K562 (cell line): ENCODE data around the gene SMAD3. TPM values are rescaled to one million over a fixed set of nuclear protein-coding genes. Genes with fewer than 3 reads are reported as not detected.

ENCODE experiments used
- AFF4 ChIP-seq: sonication (generic); formaldehyde crosslinking; IDR thresholded peaks from 2 replicates; pipeline ENCODE4 v1.8.0; 2023; ENCODE audit warnings: mild to moderate bottlenecking, missing genetic modification reagents
- CBX1 ChIP-seq: sonication (generic); IDR thresholded peaks from 2 replicates; pipeline ENCODE4 v1.6.1; 2016; ENCODE audit warnings: antibody characterized with exemption, low read depth, mild to moderate bottlenecking
- CEBPG ChIP-seq, 3 experiments: fragments of 200-800 bp in 1 of 3; sonication (Bioruptor generic) in 1 of 3; sonication (generic) in 1 of 3; formaldehyde crosslinking in 1 of 3; IDR thresholded peaks in 2 of 3; conservative IDR thresholded peaks in 1 of 3; 2 replicates each; pipeline versions ENCODE4 v1.6.1 to v1.8.0; 2016 to 2022; ENCODE audit warnings: missing compliant biosample characterization in 2 of 3, missing genetic modification characterization in 2 of 3, mild to moderate bottlenecking in 1 of 3, missing genetic modification reagents in 1 of 3
- CSDE1 ChIP-seq, 2 experiments: fragments of 450-650 bp; IDR thresholded peaks; 2 replicates each; pipeline ENCODE4 v1.6.1; 2016; ENCODE audit warnings: mild to moderate bottlenecking in 1 of 2
- FOSL1 ChIP-seq: fragments of 200-800 bp; sonication (Bioruptor generic); conservative IDR thresholded peaks from 2 replicates; pipeline ENCODE4 v1.6.1; 2016; ENCODE audit warnings: missing genetic modification characterization, missing compliant biosample characterization
- FOXJ3 ChIP-seq: sonication (generic); formaldehyde crosslinking; IDR thresholded peaks from 2 replicates; pipeline ENCODE4 v1.4.0; 2020; ENCODE audit warnings: mild to moderate bottlenecking, missing genetic modification reagents
- FOXP4 ChIP-seq: sonication (generic); formaldehyde crosslinking; IDR thresholded peaks from 2 replicates; pipeline ENCODE4 v1.8.0; 2022; ENCODE audit warnings: mild to moderate bottlenecking, missing genetic modification reagents, borderline replicate concordance
- JUND ChIP-seq, 2 experiments: IDR thresholded peaks; 2 replicates in 1 of 2; 3 replicates in 1 of 2; pipeline ENCODE4 v1.6.1; 2011; ENCODE audit warnings: borderline replicate concordance in 2 of 2, low read depth in 2 of 2, low read length in 2 of 2, improper control_type of control experiment in 1 of 2, missing biosample characterization in 1 of 2, missing genetic modification characterization in 1 of 2, missing genetic modification reagents in 1 of 2
- NRF1 ChIP-seq, 2 experiments: fragments of 450-650 bp; IDR thresholded peaks in 1 of 2; conservative IDR thresholded peaks in 1 of 2; 2 replicates each; pipeline ENCODE4 v1.6.1; 2014; ENCODE audit warnings: mild to moderate bottlenecking in 2 of 2
- TEAD4 ChIP-seq, 2 experiments: sonication (generic) in 1 of 2; formaldehyde crosslinking in 1 of 2; IDR thresholded peaks; 2 replicates each; pipeline versions ENCODE4 v1.6.1 to v1.8.0; 2012 to 2022; ENCODE audit warnings: borderline replicate concordance in 1 of 2, inconsistent platforms in 1 of 2, low read length in 1 of 2, mild to moderate bottlenecking in 1 of 2, missing genetic modification reagents in 1 of 2
- ZMIZ1 ChIP-seq, 2 experiments: fragments of 150-350 bp in 1 of 2; IDR thresholded peaks; 2 replicates each; pipeline ENCODE4 v1.6.1; 2012 to 2016; ENCODE audit warnings: low read depth in 2 of 2, low read length in 2 of 2, mild to moderate bottlenecking in 1 of 2, moderate library complexity in 1 of 2
- ZNF766 ChIP-seq: fragments of 200-800 bp; sonication (Bioruptor generic); conservative IDR thresholded peaks from 2 replicates; pipeline ENCODE4 v1.6.1; 2016; ENCODE audit warnings: missing genetic modification characterization, missing compliant biosample characterization
- polyA plus RNA-seq, 8 experiments: library from polyadenylated mRNA; depleted of rRNA in 4 of 8; stranded (reverse) in 5 of 8; unstranded in 3 of 8; fragments of >200 nt; fragmentation: Nextera tagmentation in 2 of 8; fragmentation: Illumina TruSeq in 1 of 8; extraction: Ambion mirVana in 2 of 8; extraction: Trizol in 1 of 8; gene quantifications; 2 replicates each; pipeline versions ENCODE4 v1.2.1 to v1.2.3, GENCODE V29; 2011 to 2014; ENCODE audit warnings: inconsistent platforms in 1 of 8, missing spikeins in 1 of 8
- total RNA-seq, 7 experiments: library from RNA; depleted of rRNA in 6 of 7; stranded (reverse); fragments of >200 nt in 6 of 7; fragmentation: Illumina TruSeq in 2 of 7; extraction: Trizol in 2 of 7; gene quantifications; 2 replicates each; pipeline versions ENCODE4 v1.2.1 to v1.2.3, GENCODE V29; 2011 to 2021; ENCODE audit warnings: low replicate concordance in 1 of 7

SMAD3 gene
- total and polyA plus RNA-seq, 9 of the 15 experiments (the other 6 are each of a cell fraction or from before 2014, with no cell fraction given) = 4.3 to 39.2 (median 11.1) TPM

- TF ChIP-seq TEAD4 (IDR thresholded peaks at IDR 0.05; ENCODE audit: low read length) = peak; percentile 66; the same call in 1 of the 2 replicates
- TF ChIP-seq TEAD4 (CRISPR knock-in tag; IDR thresholded peaks at IDR 0.05; ENCODE audit: borderline replicate concordance) = no peak
- TF ChIP-seq JUND (IDR thresholded peaks at IDR 0.05; ENCODE audit: borderline replicate concordance, low read depth, low read length) = peak; percentile 59; the same call in 1 of the 2 replicates
- TF ChIP-seq JUND (tag; IDR thresholded peaks at IDR 0.05; ENCODE audit: borderline replicate concordance, low read depth, low read length) = no peak
- no peak for TF ChIP-seq CEBPG (CRISPR knock-in tag; IDR thresholded peaks at IDR 0.05)
- 0 out of 4 replicates have a peak, but pooled peaks of 1 of the 2 experiments have one; percentile 13 for TF ChIP-seq CEBPG (tag; conservative IDR thresholded peaks at IDR 0.05 in 1 of 2, IDR thresholded peaks at IDR 0.05 in 1 of 2)
- TF ChIP-seq FOSL1 = peak; percentile 91
- no peak for TF ChIP-seq FOXJ3 (CRISPR knock-in tag)
- TF ChIP-seq ZMIZ1 (IDR thresholded peaks at IDR 0.05; ENCODE audit: low read depth in 2 of 2, low read length in 2 of 2) = no peak
- TF ChIP-seq NRF1 (conservative IDR thresholded peaks at IDR 0.05 in 1 of 2, IDR thresholded peaks at IDR 0.05 in 1 of 2) = peak in 1 of 2 experiments; percentile 36; a peak in 2 of 4 replicates
- TF ChIP-seq CBX1 = no peak
- no peak for TF ChIP-seq CSDE1 (IDR thresholded peaks at IDR 0.05)
- 0 out of 2 replicates have a peak, but pooled peaks have one; percentile 31 for TF ChIP-seq FOXP4 (CRISPR knock-in tag)
- no peak for TF ChIP-seq AFF4 (CRISPR knock-in tag)
- TF ChIP-seq ZNF766 = 0 out of 2 replicates have a peak, but pooled peaks have one; percentile 30
Observed at GRCh38 chr15:67048281-67049279, 16.8 kb upstream of the SMAD3 start (continued).
